ENCODE results near the gene MSANTD1. TPM values are rescaled to one million over a fixed set of nuclear protein-coding genes. Genes with fewer than 3 reads are reported as not detected.

MSANTD1 gene
- total and polyA plus RNA-seq, 10 of the 15 experiments (the other 5 are each of a cell fraction or from before 2014, with no cell fraction given): 0.07 to 0.87 (median 0.22) TPM; not detected in 2

DNA sequence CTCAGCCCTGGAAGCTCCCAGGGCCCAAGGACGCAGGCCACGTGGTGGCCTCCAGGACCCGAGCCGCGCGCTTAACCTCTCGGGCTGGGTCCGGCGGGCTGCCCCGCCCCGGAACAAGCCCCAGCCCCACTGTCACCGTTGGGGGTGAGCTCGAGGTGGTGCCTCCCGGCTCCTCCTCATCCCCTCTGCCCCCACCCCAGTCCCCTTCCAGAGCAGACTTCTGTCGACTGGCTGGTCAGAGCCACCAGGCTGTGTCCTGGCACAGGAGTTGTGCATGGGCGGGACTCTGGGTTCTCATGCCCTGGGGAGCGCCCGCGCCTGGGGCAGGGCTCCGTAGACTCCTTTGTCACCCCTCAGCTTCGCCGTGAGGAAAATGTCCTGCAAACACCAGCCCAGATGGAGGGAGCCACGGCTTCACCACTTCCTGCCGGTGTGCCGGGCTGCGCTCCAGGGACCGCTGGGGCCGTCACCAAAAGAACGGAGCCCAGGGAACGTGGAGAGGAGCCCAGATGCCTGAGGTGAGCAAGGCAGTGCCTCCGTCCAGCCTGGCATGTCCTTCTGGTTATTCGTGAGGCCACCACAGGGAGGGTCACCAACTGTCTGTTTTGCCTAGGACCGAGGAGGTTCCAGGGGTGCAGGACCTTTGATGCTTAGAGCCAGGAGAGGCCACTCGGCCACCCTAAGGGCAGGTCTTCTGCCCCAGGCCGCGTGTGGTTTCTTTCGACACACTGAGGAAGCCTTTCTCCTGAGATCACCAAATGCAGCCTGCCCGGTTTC, 36.8 kb downstream of the MSANTD1 start:
- Histone ChIP-seq H3K27ac (ENCODE audit: control insufficient read depth, insufficient read depth) (no peak overlapping the region; the same call in 1 of the 2 replicates), H3K4me1 (ENCODE audit: control insufficient read depth, insufficient read depth, low read length) (peaks cover 14% of the 10 kb centered on the region), H4K20me1 (ENCODE audit: control insufficient read depth, insufficient read depth) (no peaks in the 10 kb centered on the region), H3K9me3 (replicated peaks; ENCODE audit: control insufficient read depth, insufficient read depth, low read length) (no peaks in the 10 kb centered on the region; the same call in 2 of the 3 replicates), H3K36me3 (ENCODE audit: control insufficient read depth in 2 of 2, insufficient read depth in 2 of 2, low read length in 1 of 2) (no peaks in the 10 kb centered on the region), H3K27me3 (replicated peaks in 1 of 2; ENCODE audit: control insufficient read depth in 2 of 2, insufficient read depth in 2 of 2, low read length in 1 of 2) (peaks cover 0 to 2% of the 10 kb centered on the region in 2 experiments; a peak in 2 of 4 replicates), H3K9ac (ENCODE audit: control insufficient read depth, insufficient read depth, low read length) (peak overlapping the region; percentile 54), H2AFZ (ENCODE audit: control insufficient read depth, low read depth, low read length) (peak overlapping the region; percentile 69), H3K79me2 (ENCODE audit: control insufficient read depth, insufficient read depth, low read length) (no peaks in the 10 kb centered on the region), H3K4me2 (ENCODE audit: control insufficient read depth, insufficient read depth) (peak overlapping the region; percentile 81), H3K4me3 (no peak overlapping the region)
- BruUV-seq (replicated peaks): no TSS peak
- ChIA-PET POLR2A (interaction anchor here (0.6 kb wide), 1 partner anchor 206 kb away, joined by 9 read pairs; no protein-coding TSS in a partner anchor), CTCF (interaction anchor here (1.0 to 1.5 kb wide), 3 partner anchors 61 to 178 kb away, joined by 3 to 4 read pairs (median 4); no protein-coding TSS in a partner anchor), RAD21 (ENCODE audit: unreplicated experiment) (no interaction called here), SMC1A (ENCODE audit: uncharacterized antibody, unreplicated experiment) (interaction anchor here (0.9 to 1.7 kb wide), 2 partner anchors 29 to 61 kb away, joined by 4 to 5 read pairs; no protein-coding TSS in a partner anchor)
- intact Hi-C loops (cut with micrococcal nuclease; ENCODE audit: unreplicated experiment) (no loop called here), in situ Hi-C loops (cut with MboI) (no loop called here)
- WGBS (ENCODE audit: insufficient coverage, insufficient replicate concordance, low lambda C conversion rate, missing lambda C conversion rate): 25% methylated on average over 23 of the region's 38 CpGs
- ATAC-seq (peak; percentile 99), DNase-seq (ENCODE audit: low read depth, low spot score) (no peak), FAIRE-seq (peak; percentile 98)
- no peak for TF ChIP-seq SMAD1 (IDR thresholded peaks at IDR 0.05; ENCODE audit: low read depth, partially characterized antibody)
- no peak for TF ChIP-seq RFX5 (IDR thresholded peaks at IDR 0.05; ENCODE audit: low read depth, low read length)
- no peak for TF ChIP-seq DPF2 (IDR thresholded peaks at IDR 0.05)
- TF ChIP-seq IRF4 (IDR thresholded peaks at IDR 0.05; ENCODE audit: low read depth, low read length): peak; percentile 84
- TF ChIP-seq MXI1 (IDR thresholded peaks at IDR 0.05; ENCODE audit: low read depth, low read length): 0 out of 2 replicates have a peak, but pooled peaks have one; percentile 53
- 0 out of 2 replicates have a peak, but pooled peaks have one; percentile 28 for TF ChIP-seq NBN (IDR thresholded peaks at IDR 0.05)
- TF ChIP-seq SMARCA5 (IDR thresholded peaks at IDR 0.05): peak; percentile 22; the same call in 1 of the 2 replicates
- 0 out of 3 replicates have a peak, but pooled peaks have one; percentile 38 for TF ChIP-seq POU2F2 (IDR thresholded peaks at IDR 0.05; ENCODE audit: borderline replicate concordance, low read depth, low read length)
- peak; percentile 71 for TF ChIP-seq NR2F1 (conservative IDR thresholded peaks at IDR 0.05)
- TF ChIP-seq MLLT1 (IDR thresholded peaks at IDR 0.05): 0 out of 2 replicates have a peak, but pooled peaks have one; percentile 32
- peak; percentile 83 for TF ChIP-seq RUNX3 (IDR thresholded peaks at IDR 0.05; ENCODE audit: low read length)
- peak; percentile 14; the same call in 1 of the 2 replicates for TF ChIP-seq SMC3 (IDR thresholded peaks at IDR 0.05; ENCODE audit: borderline replicate concordance, low read length)
- peak; percentile 98; the same call in 1 of the 2 replicates for TF ChIP-seq SPI1 (IDR thresholded peaks at IDR 0.05; ENCODE audit: borderline replicate concordance, insufficient read depth, low read depth, low read length)
- no peak for TF ChIP-seq ZNF384 (IDR thresholded peaks at IDR 0.05; ENCODE audit: borderline replicate concordance, low read depth, low read length)
- peak in 1 of 2 experiments; percentile 34; a peak in 1 of 4 replicates for TF ChIP-seq BHLHE40 (IDR thresholded peaks at IDR 0.05; ENCODE audit: borderline replicate concordance in 1 of 2, low read depth in 2 of 2, low read length in 1 of 2)
- TF ChIP-seq CBX5 (IDR thresholded peaks at IDR 0.05; ENCODE audit: low read depth): no peak
- 0 out of 2 replicates have a peak, but pooled peaks have one; percentile 13 for TF ChIP-seq LARP7 (IDR thresholded peaks at IDR 0.05)
- TF ChIP-seq STAT1 (conservative IDR thresholded peaks at IDR 0.05): 0 out of 2 replicates have a peak, but pooled peaks have one; percentile 49
- no peak for TF ChIP-seq FOXM1 (IDR thresholded peaks at IDR 0.05; ENCODE audit: low read depth, low read length)
- TF ChIP-seq CBFB (IDR thresholded peaks at IDR 0.05; ENCODE audit: low read depth): 0 out of 2 replicates have a peak, but pooled peaks have one; percentile 28
- TF ChIP-seq, protein P1, sequence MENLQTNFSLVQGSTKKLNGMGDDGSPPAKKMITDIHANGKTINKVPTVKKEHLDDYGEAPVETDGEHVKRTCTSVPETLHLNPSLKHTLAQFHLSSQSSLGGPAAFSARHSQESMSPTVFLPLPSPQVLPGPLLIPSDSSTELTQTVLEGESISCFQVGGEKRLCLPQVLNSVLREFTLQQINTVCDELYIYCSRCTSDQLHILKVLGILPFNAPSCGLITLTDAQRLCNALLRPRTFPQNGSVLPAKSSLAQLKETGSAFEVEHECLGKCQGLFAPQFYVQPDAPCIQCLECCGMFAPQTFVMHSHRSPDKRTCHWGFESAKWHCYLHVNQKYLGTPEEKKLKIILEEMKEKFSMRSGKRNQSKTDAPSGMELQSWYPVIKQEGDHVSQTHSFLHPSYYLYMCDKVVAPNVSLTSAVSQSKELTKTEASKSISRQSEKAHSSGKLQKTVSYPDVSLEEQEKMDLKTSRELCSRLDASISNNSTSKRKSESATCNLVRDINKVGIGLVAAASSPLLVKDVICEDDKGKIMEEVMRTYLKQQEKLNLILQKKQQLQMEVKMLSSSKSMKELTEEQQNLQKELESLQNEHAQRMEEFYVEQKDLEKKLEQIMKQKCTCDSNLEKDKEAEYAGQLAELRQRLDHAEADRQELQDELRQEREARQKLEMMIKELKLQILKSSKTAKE (IDR thresholded peaks at IDR 0.05; ENCODE audit: low read depth, poor library complexity, severe bottlenecking): no peak
- TF ChIP-seq WRNIP1 (IDR thresholded peaks at IDR 0.05; ENCODE audit: borderline replicate concordance, low read depth, low read length): no peak
